Activated T-helper 1 cell treated with anti-CD3 and anti-CD28 coated beads, Interleukin-12 subunit alpha, Interleukin-12 subunit beta, Interleukin-2, Interleukin-4 antibody, amounts not matched to agents 30 ng/mL and 10 ng/mL and 1 ng/mL, durations not matched to agents 14 hours and 24 hours and 36 hours (primary cell): ENCODE measurements around the gene RUNX3. TPM values are rescaled to one million over a fixed set of nuclear protein-coding genes. Genes with fewer than 3 reads are reported as not detected.
A peak's percentile ranks its signal among the peaks of the same experiment; 100 is the strongest.

Experiments used
- DNase-seq: peaks from one replicate; pipeline ENCODE4 v3.0.0; 2021; ENCODE audit warnings: low spot score
- H3K27ac Mint-ChIP-seq: one replicate; pipeline ENCODE4 v1.8.0; 2021; ENCODE audit warnings: mild to moderate bottlenecking, mixed read lengths
- H3K27me3 Mint-ChIP-seq: one replicate; pipeline ENCODE4 v1.8.0; 2022; ENCODE audit warnings: mild to moderate bottlenecking, moderate library complexity, mixed read lengths; ENCODE audit not compliant: insufficient read depth
- H3K36me3 Mint-ChIP-seq: one replicate; pipeline ENCODE4 v1.8.0; 2021; ENCODE audit warnings: low read depth, mixed read lengths
- H3K4me1 Mint-ChIP-seq: one replicate; pipeline ENCODE4 v1.8.0; 2021; ENCODE audit warnings: low read depth, mixed read lengths
- H3K4me3 Mint-ChIP-seq: one replicate; pipeline ENCODE4 v1.8.0; 2021; ENCODE audit warnings: mild to moderate bottlenecking, moderate library complexity, mixed read lengths
- H3K9me3 Mint-ChIP-seq: one replicate; pipeline ENCODE4 v1.8.0; 2021; ENCODE audit warnings: mixed read lengths
- intact Hi-C: fragments of 100-400 bp; cut with micrococcal nuclease; formaldehyde crosslinking; loops from one replicate; pipeline ENCODE4 v1.15.1; 2024
- total RNA-seq: library from RNA; stranded (reverse); gene quantifications from 2 replicates; pipeline ENCODE4 v1.2.3, GENCODE V29; 2022

Gene RUNX3
- total RNA-seq, 1 donor from 2014 or later = 133 TPM

DNA sequence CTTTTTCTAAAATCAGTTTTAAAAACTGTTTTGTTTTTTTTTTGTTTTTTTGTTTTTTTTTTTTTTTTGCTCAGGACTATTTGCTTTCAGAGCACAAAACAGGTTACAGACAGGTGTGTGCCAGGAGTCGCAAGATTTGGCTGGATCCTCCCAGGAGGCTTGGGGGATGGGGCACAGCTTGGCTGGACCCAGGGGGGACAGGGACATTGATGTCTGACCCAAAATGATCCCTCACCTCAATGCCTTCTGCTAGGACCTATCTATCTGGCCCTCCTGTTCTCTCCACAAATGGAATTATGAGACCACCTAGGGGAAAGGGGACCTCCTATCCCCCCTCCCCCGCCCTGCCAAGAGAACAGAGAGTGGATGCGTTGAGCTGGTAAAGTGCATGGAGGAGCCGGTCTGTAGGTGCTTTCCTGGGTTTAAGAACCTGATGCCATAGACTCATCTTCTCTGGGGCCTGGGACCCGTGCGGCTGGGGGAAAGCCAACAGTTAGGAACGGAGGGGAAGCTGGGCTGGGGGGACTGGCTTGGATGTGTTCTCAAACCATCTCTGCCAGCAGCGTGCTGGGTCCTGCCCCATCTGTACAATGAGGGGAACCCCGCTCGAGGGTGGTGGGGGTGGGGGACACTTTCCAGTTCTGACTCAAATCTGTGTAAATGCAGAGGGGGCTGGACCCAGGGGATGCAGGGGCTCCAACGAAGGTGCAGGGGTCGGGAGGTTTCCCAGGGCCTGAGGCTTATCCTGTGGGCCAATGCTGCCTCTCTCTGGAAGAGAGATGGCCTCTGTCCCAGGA lies 28.9 kb downstream of the RUNX3 start:
- no peaks in the 10 kb centered on the region for H3K27me3 Mint-ChIP-seq

DNA sequence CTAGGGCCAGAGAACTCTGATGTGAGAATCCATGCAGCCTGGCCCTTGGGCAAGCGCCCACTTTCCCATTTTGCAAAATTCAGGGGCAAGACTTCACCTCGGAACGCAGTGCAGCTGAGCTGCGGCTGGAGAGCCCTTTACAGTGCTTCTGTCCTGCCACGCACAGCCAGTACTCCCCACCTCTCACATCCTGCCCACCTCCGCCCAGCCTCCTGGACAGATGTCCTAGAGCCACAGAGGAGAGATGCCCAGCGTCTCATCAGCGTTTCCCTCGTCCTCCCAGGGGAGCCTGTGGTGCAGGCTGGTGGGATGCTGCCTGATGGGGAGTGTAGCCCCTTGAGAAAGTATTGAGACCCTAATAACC lies 29.6 kb downstream of the RUNX3 start:
- intact Hi-C loops = no loop called here
- no peak for DNase-seq
- Mint-ChIP-seq H3K36me3 (peaks cover 24% of the 10 kb centered on the region), H3K9me3 (no peaks in the 10 kb centered on the region), H3K27ac (peak overlapping the region; percentile 53), H3K27me3 (no peaks in the 10 kb centered on the region), H3K4me1 (no peaks in the 10 kb centered on the region), H3K4me3 (no peak overlapping the region)

More for the DNA sequence above, 28.9 kb downstream of the RUNX3 start:
- Mint-ChIP-seq H3K4me1 (no peaks in the 10 kb centered on the region), H3K36me3 (peaks cover 24% of the 10 kb centered on the region), H3K27ac (peak overlapping the region; percentile 71), H3K4me3 (no peak overlapping the region), H3K9me3 (no peaks in the 10 kb centered on the region)
- intact Hi-C loops = no loop called here
- no peak for DNase-seq

DNA sequence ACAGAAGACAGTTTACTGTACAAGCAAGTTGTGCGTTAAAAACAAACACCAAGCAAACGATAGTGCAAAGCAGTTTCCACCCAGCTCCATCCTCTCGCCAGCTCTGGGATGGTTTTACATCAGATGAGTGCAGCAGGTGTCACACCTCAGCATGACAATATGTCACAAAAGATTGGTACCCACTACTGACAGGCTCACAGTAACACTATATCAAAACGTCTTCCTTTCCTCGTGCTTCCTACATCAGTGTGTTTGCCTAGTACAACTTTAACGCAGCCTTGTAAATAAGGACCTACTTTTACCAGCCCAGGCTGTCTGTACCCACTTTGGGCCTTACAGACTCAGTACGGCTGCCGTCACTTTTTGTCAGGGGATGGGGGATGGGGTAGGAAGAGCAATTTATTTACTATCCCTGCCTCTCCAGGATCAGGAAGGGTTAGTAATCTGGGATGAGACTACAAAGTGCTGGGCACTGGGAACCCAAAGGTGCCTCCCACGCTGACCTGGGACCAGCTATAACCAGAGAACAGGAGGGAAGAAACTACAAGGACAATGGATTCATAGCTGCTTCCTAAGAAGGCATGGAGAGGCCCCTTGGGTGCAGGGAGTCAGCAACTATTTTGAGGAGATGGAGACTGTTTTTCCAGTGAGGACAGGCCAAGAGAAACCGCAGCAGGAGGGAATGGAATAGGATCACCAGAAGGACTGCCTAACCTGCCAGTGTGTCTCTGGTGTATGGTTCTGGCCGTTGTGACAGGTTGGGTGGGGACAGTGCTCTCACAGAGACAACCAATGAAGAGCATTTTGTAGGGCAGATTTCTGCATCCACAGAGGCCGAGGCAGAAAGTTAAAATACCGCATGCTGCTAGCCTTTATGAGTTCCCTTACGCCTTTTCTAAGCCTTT lies 30.2 kb downstream of the RUNX3 start:
- no peak overlapping the region for H3K4me3 Mint-ChIP-seq
- intact Hi-C loops = no loop called here
- peak overlapping the region; percentile 53 for H3K27ac Mint-ChIP-seq
- H3K4me1 Mint-ChIP-seq = no peaks in the 10 kb centered on the region
- no peak for DNase-seq
- H3K27me3 Mint-ChIP-seq = no peaks in the 10 kb centered on the region
- H3K36me3 Mint-ChIP-seq = peaks cover 24% of the 10 kb centered on the region
- H3K9me3 Mint-ChIP-seq = no peaks in the 10 kb centered on the region

- H3K36me3 Mint-ChIP-seq = peaks cover 27% of the 10 kb centered on the region
These were observed 31.1 kb downstream of the RUNX3 start for GRCh38 chr1:24898909-24899439.

DNA sequence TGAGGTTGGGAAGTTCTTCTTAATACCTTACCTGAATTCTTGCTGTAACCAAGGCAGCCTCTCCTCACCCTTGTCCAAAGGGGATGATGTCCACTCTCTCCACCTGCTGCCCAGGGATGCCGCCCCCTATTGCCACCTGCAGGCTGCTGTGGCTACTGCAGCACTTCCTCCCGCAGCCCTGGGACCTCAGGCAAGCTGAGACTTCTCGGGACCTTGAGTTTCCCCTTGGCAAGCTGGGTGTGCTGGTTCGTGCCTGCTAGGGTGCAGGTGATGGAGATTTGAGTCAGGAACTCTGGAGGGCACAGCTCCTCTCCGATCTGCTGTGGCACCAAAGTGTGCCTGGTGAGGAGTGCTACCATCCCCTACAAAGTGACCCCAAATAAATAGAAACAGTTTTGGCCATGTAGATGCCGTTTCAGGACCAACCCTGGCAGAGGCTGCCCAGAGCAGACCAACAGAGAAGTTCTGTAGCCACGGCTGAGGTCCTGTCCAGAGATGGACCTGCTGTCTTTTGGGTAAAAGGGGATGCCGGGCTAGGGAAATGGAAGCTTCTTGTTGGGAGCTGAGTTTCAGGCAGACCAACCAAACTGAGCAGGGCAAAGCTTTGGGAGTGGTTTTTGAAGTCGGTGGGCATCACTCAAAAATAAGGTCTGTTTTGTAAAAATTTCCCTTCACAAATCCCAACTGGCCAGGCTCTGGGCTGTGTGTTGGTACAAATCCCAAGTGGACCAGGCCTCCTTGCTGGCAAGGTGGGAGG lies 31.7 kb downstream of the RUNX3 start:
- no peak overlapping the region for H3K27ac Mint-ChIP-seq
- peaks cover 27% of the 10 kb centered on the region for H3K36me3 Mint-ChIP-seq
- peak; percentile 24 for DNase-seq
- no peak overlapping the region for H3K4me3 Mint-ChIP-seq
- no peaks in the 10 kb centered on the region for H3K27me3 Mint-ChIP-seq
- peaks cover under 1% of the 10 kb centered on the region for H3K9me3 Mint-ChIP-seq
- intact Hi-C loops = loop anchor here (1.0 kb wide), 1 partner anchor 50 kb away; no protein-coding TSS in a partner anchor
- no peaks in the 10 kb centered on the region for H3K4me1 Mint-ChIP-seq

More at GRCh38 chr1:24898909-24899439, 31.1 kb downstream of the RUNX3 start:
- Mint-ChIP-seq H3K4me1 (no peaks in the 10 kb centered on the region), H3K4me3 (no peak overlapping the region), H3K9me3 (no peaks in the 10 kb centered on the region), H3K27ac (no peak overlapping the region), H3K27me3 (no peaks in the 10 kb centered on the region)
- intact Hi-C loops = loop anchor here (1.0 kb wide), 1 partner anchor 51 kb away; no protein-coding TSS in a partner anchor
- DNase-seq = no peak

DNA sequence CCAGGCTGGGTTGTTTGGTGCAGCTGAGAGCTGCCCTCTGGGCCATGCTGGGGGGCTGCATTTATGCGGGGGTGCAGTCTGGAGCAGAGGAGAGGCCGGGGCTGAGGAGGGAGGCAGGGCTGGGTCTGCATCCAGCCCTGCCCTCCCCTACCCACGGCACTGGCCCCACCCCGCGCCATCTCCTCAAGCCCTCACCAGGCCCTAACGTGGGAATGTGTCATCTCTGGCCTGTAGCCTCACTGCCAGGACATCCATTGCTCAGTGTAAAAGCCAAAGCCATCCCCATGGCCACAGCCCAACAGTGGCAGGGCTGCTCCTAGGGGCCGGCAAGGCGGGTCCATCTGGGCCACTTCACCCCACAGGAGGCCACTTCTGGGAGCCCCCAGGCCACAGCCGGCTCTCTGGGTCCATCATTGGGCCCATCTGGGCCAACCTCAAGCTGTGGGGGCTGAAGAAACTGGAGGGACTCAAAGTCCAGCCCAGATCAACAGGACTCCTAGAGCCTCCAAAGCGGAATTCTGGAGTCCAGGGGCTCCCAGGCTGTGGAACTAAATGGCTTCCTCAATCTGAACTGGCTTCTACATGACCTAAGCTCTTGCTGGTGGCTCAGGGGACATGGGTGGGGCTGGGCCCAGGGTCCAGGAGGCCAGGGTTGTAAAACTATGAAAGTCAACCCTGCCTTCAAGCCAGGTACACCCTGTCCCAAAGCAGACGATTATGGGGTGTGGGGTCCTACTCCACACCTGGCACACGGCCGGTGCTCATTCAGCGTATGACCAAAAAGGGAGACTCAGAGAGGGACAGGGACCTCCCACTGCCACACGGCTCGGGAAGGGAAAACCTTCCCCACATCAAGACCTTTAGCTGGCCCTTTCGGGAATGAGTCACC lies 32.6 kb downstream of the RUNX3 start:
- Mint-ChIP-seq H3K9me3 (peaks cover 9% of the 10 kb centered on the region), H3K27ac (no peak overlapping the region), H3K27me3 (no peaks in the 10 kb centered on the region), H3K4me3 (no peak overlapping the region), H3K4me1 (no peaks in the 10 kb centered on the region), H3K36me3 (peaks cover 35% of the 10 kb centered on the region)
- DNase-seq = no peak
- intact Hi-C loops = loop anchor here (1.0 kb wide), 1 partner anchor 49 kb away; no protein-coding TSS in a partner anchor

DNA sequence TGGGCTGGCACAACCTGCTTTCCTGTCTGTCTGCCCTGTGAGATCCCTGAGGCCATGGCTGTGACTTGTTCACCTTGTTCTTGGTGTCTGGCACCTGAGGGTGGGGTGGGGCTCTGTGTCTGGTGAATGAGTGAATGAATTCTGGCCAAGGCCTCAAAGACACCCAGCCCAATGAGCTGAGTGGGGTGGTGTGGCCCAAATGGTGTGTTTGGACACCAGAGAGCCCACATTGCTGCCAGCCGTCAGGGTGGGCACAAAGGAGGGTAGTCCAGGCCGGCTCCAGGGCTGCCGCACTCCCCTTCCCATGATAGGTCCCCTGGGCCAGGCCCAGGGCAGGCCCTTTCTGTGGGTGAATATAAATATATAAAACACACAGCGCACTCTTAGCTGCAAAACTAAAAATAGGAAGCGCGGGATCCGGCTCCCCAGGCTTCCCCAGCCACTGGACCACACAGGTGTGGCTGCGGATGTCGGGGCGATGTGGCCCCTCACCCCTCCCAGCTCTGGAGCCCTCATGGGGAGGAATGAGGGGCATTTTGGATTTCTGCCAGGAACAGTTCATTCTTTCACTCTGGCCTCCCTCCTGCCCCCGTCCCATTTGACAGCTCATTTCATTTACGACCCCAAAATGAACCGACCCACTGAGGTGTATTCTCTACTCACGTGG lies 33.3 kb downstream of the RUNX3 start:
- no peak overlapping the region for H3K4me3 Mint-ChIP-seq
- DNase-seq = no peak
- peaks cover 12% of the 10 kb centered on the region for H3K9me3 Mint-ChIP-seq
- no peaks in the 10 kb centered on the region for H3K4me1 Mint-ChIP-seq
- no peaks in the 10 kb centered on the region for H3K27me3 Mint-ChIP-seq
- intact Hi-C loops = no loop called here
- H3K27ac Mint-ChIP-seq = peak overlapping the region; percentile 44
- H3K36me3 Mint-ChIP-seq = peaks cover 37% of the 10 kb centered on the region

- no peak overlapping the region for H3K4me3 Mint-ChIP-seq
- peaks cover 32% of the 10 kb centered on the region for H3K36me3 Mint-ChIP-seq
- H3K9me3 Mint-ChIP-seq = peaks cover 12% of the 10 kb centered on the region
- no peaks in the 10 kb centered on the region for H3K4me1 Mint-ChIP-seq
- H3K27me3 Mint-ChIP-seq = no peaks in the 10 kb centered on the region
- no peak for DNase-seq
- peak overlapping the region; percentile 44 for H3K27ac Mint-ChIP-seq
- intact Hi-C loops = no loop called here
These were observed 33.9 kb downstream of the RUNX3 start for GRCh38 chr1:24896176-24896575.

DNA sequence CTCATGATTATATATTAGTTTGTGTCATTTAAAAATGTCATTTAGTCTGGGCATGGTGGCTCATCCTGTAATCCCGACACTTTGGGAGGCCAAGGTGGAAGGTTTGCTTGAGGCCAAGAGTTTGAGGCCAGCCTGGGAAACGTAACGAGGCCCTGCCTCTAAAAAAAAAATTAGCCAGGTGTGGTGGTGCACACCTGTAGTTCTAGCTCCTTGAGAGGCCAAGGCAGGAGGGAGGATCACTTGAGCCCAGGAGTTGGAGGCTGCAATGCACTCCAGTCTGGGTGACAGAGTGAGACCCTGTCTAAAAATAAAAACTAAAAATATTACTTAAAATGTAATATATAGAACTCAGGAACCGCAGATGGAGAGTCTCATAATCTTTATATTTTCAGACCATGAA lies 34.6 kb downstream of the RUNX3 start:
- Mint-ChIP-seq H3K36me3 (peaks cover 28% of the 10 kb centered on the region), H3K27ac (no peak overlapping the region), H3K9me3 (peaks cover 12% of the 10 kb centered on the region), H3K4me3 (no peak overlapping the region), H3K27me3 (no peaks in the 10 kb centered on the region), H3K4me1 (no peaks in the 10 kb centered on the region)
- intact Hi-C loops = no loop called here
- DNase-seq = no peak

DNA sequence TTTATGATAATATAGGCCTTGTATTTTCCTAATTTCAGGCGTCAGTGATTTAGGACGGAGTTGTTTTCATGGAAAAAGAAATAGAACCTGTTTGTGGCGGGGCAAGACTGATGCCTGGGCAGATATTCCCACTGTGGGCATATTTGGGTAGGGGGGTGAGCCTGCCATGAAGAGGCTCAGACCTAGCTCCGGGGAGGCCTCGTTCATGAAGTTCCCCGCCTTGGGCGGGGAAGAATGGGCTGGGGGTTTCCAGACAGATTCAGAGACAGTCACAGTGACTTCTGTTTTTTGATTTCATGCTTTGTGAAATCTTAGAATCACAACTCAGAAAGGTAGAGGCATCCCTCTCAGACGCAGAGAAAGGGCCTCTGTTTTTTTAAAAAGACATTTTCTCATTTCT lies 36.1 kb downstream of the RUNX3 start:
- Mint-ChIP-seq H3K36me3 (peaks cover 15% of the 10 kb centered on the region), H3K27me3 (peaks cover 4% of the 10 kb centered on the region), H3K9me3 (peaks cover 12% of the 10 kb centered on the region), H3K4me1 (no peaks in the 10 kb centered on the region), H3K27ac (no peak overlapping the region), H3K4me3 (no peak overlapping the region)
- no peak for DNase-seq
- intact Hi-C loops = no loop called here

GRCh38 chr1:24893431-24893830 lies 36.6 kb downstream of the RUNX3 start:
- Mint-ChIP-seq H3K4me1 (no peaks in the 10 kb centered on the region), H3K27ac (no peak overlapping the region), H3K36me3 (peaks cover 15% of the 10 kb centered on the region), H3K4me3 (no peak overlapping the region), H3K27me3 (peaks cover 4% of the 10 kb centered on the region), H3K9me3 (peaks cover 12% of the 10 kb centered on the region)
- intact Hi-C loops = no loop called here
- no peak for DNase-seq
